GM18868 (cell line): Measurements from ENCODE around the gene ZGPAT.

ENCODE experiments used
- ATAC-seq: cut with Tn5 transposase; IDR thresholded peaks from one replicate; pipeline ENCODE4 v1.9.1; 2021; ENCODE audit warnings: mild to moderate bottlenecking, moderate library complexity; ENCODE audit not compliant: unreplicated experiment

The ZGPAT gene

GRCh38 chr20:63691711-63692435 is 16.0 kb upstream of the ZGPAT start:
- no peak for ATAC-seq

- ATAC-seq = no peak
These were observed 15.3 kb upstream of the ZGPAT start for GRCh38 chr20:63692436-63693082.

- ATAC-seq = no peak
These were observed 14.6 kb upstream of the ZGPAT start for GRCh38 chr20:63693083-63693732.

- ATAC-seq = no peak
These were observed 13.9 kb upstream of the ZGPAT start for GRCh38 chr20:63693733-63694583.

GRCh38 chr20:63694584-63695423 is 13.0 kb upstream of the ZGPAT start:
- no peak for ATAC-seq

- no peak for ATAC-seq
These were observed 12.2 kb upstream of the ZGPAT start for GRCh38 chr20:63695424-63696305.

GRCh38 chr20:63696306-63696627 is 11.6 kb upstream of the ZGPAT start:
- no peak for ATAC-seq

GRCh38 chr20:63696628-63697356 is 11.0 kb upstream of the ZGPAT start, which contains the start of gene TNFRSF6B:
TNFRSF6B (plus strand) TSS chr20:63696652; CDS start chr20:63696768, 116 bp downstream.
- no peak for ATAC-seq

GRCh38 chr20:63697357-63697867 is 10.4 kb upstream of the ZGPAT start:
- no peak for ATAC-seq

- ATAC-seq = no peak
These were observed 9.8 kb upstream of the ZGPAT start for GRCh38 chr20:63697868-63698545.

GRCh38 chr20:63698739-63699465 is 8.9 kb upstream of the ZGPAT start:
- ATAC-seq = no peak

GRCh38 chr20:63699466-63700198 is 8.2 kb upstream of the ZGPAT start:
- no peak for ATAC-seq

- no peak for ATAC-seq
These were observed 7.4 kb upstream of the ZGPAT start for GRCh38 chr20:63700199-63701050.

- ATAC-seq = no peak
These were observed 6.8 kb upstream of the ZGPAT start for GRCh38 chr20:63701051-63701328.

- ATAC-seq = no peak
These were observed 6.4 kb upstream of the ZGPAT start for GRCh38 chr20:63701329-63702035.
